Ovary (tissue), 3 donors: ENCODE data around the gene SLC4A3.

ENCODE experiments used
- EP300 ChIP-seq: sonication (generic); formaldehyde crosslinking; IDR thresholded peaks from one replicate; pipeline ENCODE4 v1.6.1; 2017; ENCODE audit warnings: antibody characterized with exemption
- POLR2A ChIP-seq: fragments of 450-650 bp; IDR thresholded peaks from one replicate; pipeline ENCODE4 v1.6.1; 2017; ENCODE audit warnings: antibody characterized with exemption, mild to moderate bottlenecking, moderate library complexity
- TF ChIP-seq, protein P1 (sequence below), 3 donors: fragments of 450-650 bp in 2 of 3; fragments of 200-600 bp in 1 of 3; IDR thresholded peaks; one replicate each; pipeline versions ENCODE4 v1.5.1 to v1.8.0; 2016 to 2022; ENCODE audit warnings: antibody characterized with exemption in 3 of 3, mild to moderate bottlenecking in 1 of 3
- donor health status: DM: no; HTN: no; CAD: no.

GRCh38 chr2:219643084-219643473 is 15.6 kb downstream of the SLC4A3 start:
- TF ChIP-seq, protein P1, sequence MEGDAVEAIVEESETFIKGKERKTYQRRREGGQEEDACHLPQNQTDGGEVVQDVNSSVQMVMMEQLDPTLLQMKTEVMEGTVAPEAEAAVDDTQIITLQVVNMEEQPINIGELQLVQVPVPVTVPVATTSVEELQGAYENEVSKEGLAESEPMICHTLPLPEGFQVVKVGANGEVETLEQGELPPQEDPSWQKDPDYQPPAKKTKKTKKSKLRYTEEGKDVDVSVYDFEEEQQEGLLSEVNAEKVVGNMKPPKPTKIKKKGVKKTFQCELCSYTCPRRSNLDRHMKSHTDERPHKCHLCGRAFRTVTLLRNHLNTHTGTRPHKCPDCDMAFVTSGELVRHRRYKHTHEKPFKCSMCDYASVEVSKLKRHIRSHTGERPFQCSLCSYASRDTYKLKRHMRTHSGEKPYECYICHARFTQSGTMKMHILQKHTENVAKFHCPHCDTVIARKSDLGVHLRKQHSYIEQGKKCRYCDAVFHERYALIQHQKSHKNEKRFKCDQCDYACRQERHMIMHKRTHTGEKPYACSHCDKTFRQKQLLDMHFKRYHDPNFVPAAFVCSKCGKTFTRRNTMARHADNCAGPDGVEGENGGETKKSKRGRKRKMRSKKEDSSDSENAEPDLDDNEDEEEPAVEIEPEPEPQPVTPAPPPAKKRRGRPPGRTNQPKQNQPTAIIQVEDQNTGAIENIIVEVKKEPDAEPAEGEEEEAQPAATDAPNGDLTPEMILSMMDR (IDR thresholded peaks at IDR 0.05): no peak
- TF ChIP-seq POLR2A (no peak), EP300 (no peak)
